Uterus (tissue), 4 donors: ENCODE results near the gene PDGFB. TPM values are rescaled to one million over a fixed set of nuclear protein-coding genes. Genes with fewer than 3 reads are reported as not detected.

Experiments used
- DNase-seq, 2 donors: peaks; one replicate each; pipeline ENCODE4 v3.0.0-alpha.2; 2019 to 2020
- H3K27ac ChIP-seq, 2 donors: fragments of 200-600 bp; sonication (generic); 1 replicate in 1 of 2; 2 replicates in 1 of 2; pipeline ENCODE4 v1.5.1; 2016 to 2018
- H3K27me3 ChIP-seq, 2 donors: fragments of 200-600 bp; sonication (generic); one replicate each; pipeline ENCODE4 v1.5.1; 2018 to 2019; ENCODE audit warnings: control low read depth in 1 of 2
- H3K36me3 ChIP-seq, 2 donors: fragments of 200-600 bp; sonication (generic); one replicate each; pipeline ENCODE4 v1.5.1; 2019; ENCODE audit warnings: control low read depth in 1 of 2
- H3K4me1 ChIP-seq, 2 donors: fragments of 200-600 bp; sonication (generic); one replicate each; pipeline ENCODE4 v1.5.1; 2018 to 2019; ENCODE audit warnings: control low read depth in 1 of 2
- H3K4me3 ChIP-seq, 2 donors: fragments of 200-600 bp; sonication (generic); 1 replicate in 1 of 2; 2 replicates in 1 of 2; pipeline ENCODE4 v1.5.1; 2018 to 2019; ENCODE audit warnings: mild to moderate bottlenecking in 1 of 2
- H3K9me3 ChIP-seq, 2 donors: fragments of 200-600 bp; sonication (generic); one replicate each; pipeline ENCODE4 v1.5.1; 2019; ENCODE audit warnings: control low read depth in 1 of 2
- POLR2A ChIP-seq, 2 donors: fragments of 450-650 bp; IDR thresholded peaks; one replicate each; pipeline ENCODE4 v1.6.1; 2016; ENCODE audit warnings: antibody characterized with exemption in 2 of 2, mild to moderate bottlenecking in 1 of 2, moderate library complexity in 1 of 2
- intact Hi-C: fragments of 100-400 bp; cut with DNase I; formaldehyde crosslinking; loops from one replicate; pipeline ENCODE4 v1.15.1; 2023; ENCODE audit warnings: low total_unique reads
- total RNA-seq, 4 donors: library from RNA; depleted of rRNA in 3 of 4; stranded (reverse); fragments of >200 nt in 3 of 4; gene quantifications; one replicate each; pipeline versions ENCODE4 v1.1.0 to v1.2.4, GENCODE V29; 2014 to 2023
- TF ChIP-seq, protein P1 (sequence below), 4 experiments: fragments of 200-600 bp in 2 of 4; fragments of 450-650 bp in 2 of 4; sonication (generic) in 2 of 4; IDR thresholded peaks; one replicate each; pipeline ENCODE4 v1.5.1; 2016 to 2019; ENCODE audit warnings: antibody characterized with exemption in 4 of 4, mild to moderate bottlenecking in 2 of 4, moderate library complexity in 1 of 4
- donor health status: DM: yes; HTN: yes; CAD: no.

Gene PDGFB
- total RNA-seq, 4 donors from 2014 or later = 2.0 to 24.8 (median 5.6) TPM

DNA sequence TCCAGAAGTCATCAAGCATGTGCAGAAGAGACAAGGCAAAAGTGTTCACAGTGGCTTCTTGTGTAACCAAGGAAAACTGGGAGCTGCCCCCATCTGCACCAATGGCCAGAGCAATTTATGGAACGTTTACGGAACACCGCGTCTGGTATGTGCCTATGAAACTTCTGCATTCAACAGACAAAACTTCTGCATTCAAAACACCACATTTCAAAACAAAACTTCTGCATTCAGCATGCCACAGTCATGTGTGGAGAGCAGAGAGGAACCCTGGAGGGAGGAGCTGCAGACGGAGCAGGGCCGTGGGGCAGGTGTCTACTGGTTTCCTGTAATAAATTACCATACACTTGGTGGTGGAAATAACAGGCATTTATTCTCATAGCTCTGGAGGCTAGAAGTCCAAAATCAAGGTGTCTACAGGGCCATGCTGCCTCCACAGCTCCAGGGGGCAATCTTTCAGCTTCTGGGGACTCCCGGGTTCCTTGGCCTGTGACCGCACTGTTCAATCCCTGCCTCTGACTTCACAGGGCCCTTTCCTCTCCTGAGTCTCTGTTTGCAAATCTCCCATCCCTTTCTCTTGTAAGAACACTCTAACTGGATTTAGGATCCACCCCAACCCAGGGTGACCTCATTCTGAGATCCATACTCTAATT is 42.4 kb upstream of the PDGFB start:
- no peak overlapping the region for H3K4me3 ChIP-seq
- H3K36me3 ChIP-seq = no peaks in the 10 kb centered on the region
- no peak for DNase-seq
- intact Hi-C loops = no loop called here
- H3K27me3 ChIP-seq = no peaks in the 10 kb centered on the region
- no peak for TF ChIP-seq POLR2A (IDR thresholded peaks at IDR 0.05)
- TF ChIP-seq, protein P1, sequence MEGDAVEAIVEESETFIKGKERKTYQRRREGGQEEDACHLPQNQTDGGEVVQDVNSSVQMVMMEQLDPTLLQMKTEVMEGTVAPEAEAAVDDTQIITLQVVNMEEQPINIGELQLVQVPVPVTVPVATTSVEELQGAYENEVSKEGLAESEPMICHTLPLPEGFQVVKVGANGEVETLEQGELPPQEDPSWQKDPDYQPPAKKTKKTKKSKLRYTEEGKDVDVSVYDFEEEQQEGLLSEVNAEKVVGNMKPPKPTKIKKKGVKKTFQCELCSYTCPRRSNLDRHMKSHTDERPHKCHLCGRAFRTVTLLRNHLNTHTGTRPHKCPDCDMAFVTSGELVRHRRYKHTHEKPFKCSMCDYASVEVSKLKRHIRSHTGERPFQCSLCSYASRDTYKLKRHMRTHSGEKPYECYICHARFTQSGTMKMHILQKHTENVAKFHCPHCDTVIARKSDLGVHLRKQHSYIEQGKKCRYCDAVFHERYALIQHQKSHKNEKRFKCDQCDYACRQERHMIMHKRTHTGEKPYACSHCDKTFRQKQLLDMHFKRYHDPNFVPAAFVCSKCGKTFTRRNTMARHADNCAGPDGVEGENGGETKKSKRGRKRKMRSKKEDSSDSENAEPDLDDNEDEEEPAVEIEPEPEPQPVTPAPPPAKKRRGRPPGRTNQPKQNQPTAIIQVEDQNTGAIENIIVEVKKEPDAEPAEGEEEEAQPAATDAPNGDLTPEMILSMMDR (IDR thresholded peaks at IDR 0.05) = no peak
- no peak overlapping the region for H3K27ac ChIP-seq
- no peaks in the 10 kb centered on the region for H3K9me3 ChIP-seq
- H3K4me1 ChIP-seq = peaks cover 0 to 1% of the 10 kb centered on the region in 2 donors

DNA sequence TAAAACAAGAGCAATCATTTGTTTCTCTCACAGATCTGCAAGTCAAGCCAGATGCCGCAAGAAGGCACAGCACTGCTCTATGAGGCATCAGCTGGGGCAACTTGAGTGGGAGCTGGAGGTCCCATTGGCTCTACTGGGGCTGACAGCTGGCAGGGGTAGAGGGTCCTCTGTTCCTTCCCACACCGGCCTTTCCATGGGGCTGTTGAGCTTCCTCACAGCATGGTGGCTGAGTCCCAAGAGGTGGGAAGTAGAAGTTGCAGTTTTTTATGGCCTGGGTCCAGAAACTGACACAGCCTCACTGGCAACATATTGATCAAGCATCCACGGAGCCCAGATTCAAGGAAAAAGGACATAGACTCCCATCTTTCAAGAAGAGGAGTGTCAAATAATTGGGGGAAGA is 40.2 kb upstream of the PDGFB start:
- no peak overlapping the region for H3K27ac ChIP-seq
- H3K9me3 ChIP-seq = no peaks in the 10 kb centered on the region
- intact Hi-C loops = no loop called here
- H3K4me3 ChIP-seq = no peak overlapping the region
- no peaks in the 10 kb centered on the region for H3K4me1 ChIP-seq
- no peaks in the 10 kb centered on the region for H3K27me3 ChIP-seq
- H3K36me3 ChIP-seq = no peaks in the 10 kb centered on the region
- no peak for DNase-seq
- TF ChIP-seq POLR2A (IDR thresholded peaks at IDR 0.05) = no peak
- TF ChIP-seq, protein P1 (IDR thresholded peaks at IDR 0.05) = no peak

DNA sequence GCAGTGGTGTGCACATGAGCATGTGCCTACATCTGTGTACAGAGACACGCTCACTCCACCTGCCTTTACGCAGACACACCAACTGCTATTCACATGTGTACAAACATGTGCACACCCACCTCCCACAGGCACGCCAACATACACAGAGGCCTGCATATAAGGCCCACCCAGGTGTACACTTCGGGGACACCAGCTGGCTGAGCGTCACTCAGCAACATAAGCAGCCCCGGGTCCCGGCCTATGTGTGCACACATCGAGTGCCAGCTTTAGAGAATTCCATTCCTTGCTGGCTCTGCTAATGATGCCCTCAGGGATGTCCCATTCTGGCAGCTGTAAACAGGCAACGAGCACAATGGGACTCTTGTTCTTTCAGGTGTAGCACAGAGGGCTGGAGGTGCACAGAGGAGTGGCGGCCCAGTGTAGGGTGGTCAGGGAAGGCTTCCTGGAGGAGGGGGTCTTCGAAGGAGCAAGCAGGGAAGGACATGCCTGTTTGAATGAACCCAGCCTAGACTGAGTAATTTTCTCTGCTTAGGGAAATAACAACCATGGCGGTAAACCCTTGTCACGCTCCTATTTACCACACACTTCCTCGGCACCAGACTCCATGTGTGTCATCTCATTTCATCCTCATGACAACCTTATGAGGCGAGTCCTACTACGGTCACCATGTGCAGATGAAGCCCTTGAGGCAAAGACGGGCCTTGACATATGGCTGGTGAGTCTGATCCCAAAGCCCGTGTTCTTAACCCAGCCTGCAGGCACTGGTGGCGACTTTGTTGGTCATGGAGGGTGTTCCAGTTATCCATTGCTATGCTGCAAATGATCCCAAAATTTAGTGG is 39.6 kb upstream of the PDGFB start:
- Histone ChIP-seq H3K36me3 (no peaks in the 10 kb centered on the region), H3K9me3 (no peaks in the 10 kb centered on the region), H3K27me3 (no peaks in the 10 kb centered on the region), H3K4me1 (no peaks in the 10 kb centered on the region), H3K27ac (peak overlapping the region; percentile 37 to 67), H3K4me3 (no peak overlapping the region)
- intact Hi-C loops = no loop called here
- no peak for TF ChIP-seq POLR2A (IDR thresholded peaks at IDR 0.05)
- TF ChIP-seq, protein P1 (IDR thresholded peaks at IDR 0.05) = no peak
- no peak for DNase-seq

DNA sequence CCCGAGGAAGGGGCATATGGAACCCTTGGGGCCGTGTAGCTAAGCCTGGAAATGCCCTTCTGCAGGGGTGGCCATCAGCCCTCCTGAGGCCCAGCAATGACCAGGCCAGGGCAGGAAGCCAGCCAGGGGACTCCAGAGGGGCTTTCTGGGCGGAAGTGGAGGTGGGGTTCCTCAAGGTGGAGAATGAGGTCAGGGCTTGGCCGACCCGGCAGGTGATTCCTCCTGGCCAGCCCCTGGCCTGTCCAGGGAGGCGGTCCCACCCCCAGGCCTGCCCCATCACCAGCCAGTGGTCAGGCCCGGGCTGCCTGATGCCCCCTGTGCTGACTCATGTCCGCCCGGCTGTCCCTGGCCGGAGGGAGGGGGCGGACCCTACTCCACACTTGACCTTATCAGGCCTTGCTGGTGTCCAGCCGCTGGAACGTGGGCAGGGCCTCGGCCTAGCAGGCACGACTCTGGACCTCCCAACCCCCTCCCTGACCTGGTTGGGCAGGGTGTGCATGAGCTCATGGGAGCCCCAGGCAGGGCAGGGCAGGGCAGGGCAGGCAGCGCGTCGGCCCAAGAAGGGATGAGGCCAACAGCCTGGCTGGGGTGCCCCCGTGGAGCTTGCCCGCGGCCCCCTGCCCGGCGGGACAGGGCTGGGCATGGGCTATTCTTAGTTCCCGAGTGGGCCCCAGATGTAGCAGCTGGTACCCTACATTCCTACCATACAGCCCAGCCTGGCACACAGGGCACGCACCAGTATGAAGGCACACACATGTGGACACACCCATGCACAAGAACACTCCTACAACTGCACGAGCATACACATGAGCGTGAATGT is 38.8 kb upstream of the PDGFB start:
- Histone ChIP-seq H3K27ac (peak overlapping the region; percentile 65 to 80), H3K27me3 (no peaks in the 10 kb centered on the region), H3K36me3 (no peaks in the 10 kb centered on the region), H3K9me3 (no peaks in the 10 kb centered on the region), H3K4me3 (no peak overlapping the region), H3K4me1 (no peaks in the 10 kb centered on the region)
- intact Hi-C loops = no loop called here
- TF ChIP-seq POLR2A (IDR thresholded peaks at IDR 0.05) = peak in 1 of 2 donors; percentile 34
- TF ChIP-seq, protein P1 (IDR thresholded peaks at IDR 0.05) = no peak
- peak; percentile 43 to 79 for DNase-seq
